ENCODE results near the gene CHIT1.

The CHIT1 gene

DNA sequence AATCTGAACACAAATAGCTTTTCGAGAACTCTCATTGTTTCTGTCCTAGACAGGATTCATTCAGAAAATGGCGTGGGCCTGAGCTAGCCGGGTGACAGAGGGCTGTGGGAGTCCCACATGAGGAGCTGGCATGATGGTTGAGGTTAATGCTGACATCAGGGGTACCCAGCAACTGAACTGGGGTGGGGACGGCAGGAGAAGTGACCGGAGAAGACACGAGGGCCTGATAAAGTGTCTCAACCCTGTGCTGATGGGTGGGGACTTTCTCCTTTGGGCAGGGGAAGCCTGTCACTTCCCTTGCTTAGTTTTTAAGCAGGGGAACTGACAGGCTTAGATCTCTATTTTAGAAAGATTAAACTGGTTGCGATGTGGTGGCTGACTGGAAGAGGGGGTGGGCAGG lies 14.6 kb downstream of the CHIT1 start:
- no peak for DNase-seq

DNA sequence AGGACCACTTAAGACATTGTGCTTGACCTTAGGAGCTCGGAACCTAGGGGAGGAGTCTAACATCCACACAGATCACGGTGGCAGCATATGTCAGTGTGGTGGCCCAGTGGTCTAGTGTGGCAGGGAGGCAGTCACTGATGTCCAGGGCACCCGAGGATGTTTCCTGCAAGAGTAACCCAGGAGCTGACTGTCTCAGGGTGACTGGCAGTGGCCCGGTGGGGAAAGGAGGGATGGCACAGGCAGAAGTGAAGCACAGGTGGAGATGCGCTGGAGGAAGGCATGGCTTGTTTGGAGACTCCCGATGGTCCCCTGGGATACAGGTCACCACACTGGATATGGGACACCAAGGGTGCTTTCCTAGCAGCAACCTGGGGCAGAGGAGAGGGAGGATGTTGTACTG lies 16.3 kb downstream of the CHIT1 start:
- no peak for DNase-seq

DNA sequence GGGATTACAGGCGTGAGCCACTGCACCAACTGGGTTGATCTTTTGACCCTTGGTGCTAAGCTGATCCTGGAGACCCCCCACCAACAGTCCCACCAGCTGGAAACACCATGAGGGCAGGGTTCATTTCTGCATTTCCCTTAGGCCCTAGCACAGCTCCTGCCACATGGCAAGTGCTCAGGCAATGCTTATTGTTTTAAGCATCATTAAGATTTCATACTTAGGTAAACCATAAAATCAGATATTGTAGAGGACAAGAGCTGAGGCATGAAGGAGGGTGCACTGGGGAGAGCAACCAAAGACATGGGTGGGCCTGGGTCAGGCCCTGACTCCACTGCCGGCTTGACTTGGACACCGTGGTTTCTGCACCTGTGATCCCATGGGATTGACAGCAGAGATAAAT lies 17.7 kb downstream of the CHIT1 start:
- DNase-seq: no peak

DNA sequence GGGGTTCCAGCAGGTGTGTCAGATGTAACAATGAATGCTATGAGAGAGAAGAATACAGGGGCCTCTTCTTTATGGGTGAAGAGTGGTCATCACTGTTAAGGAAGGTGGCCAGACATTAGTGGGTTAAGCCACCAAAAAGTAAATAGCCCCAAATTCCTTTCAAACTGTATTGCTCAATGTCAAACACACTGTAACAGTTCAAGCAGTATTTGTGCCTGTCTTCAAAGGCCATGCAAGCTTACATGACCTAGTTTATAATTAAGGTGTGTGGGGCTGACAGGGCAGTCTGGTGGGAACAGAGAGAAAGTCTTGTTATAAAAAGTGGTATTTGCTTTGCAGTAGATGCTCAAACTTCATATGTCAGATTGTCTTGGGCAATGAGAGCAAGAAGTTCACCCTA lies 18.5 kb downstream of the CHIT1 start:
- DNase-seq: no peak

DNA sequence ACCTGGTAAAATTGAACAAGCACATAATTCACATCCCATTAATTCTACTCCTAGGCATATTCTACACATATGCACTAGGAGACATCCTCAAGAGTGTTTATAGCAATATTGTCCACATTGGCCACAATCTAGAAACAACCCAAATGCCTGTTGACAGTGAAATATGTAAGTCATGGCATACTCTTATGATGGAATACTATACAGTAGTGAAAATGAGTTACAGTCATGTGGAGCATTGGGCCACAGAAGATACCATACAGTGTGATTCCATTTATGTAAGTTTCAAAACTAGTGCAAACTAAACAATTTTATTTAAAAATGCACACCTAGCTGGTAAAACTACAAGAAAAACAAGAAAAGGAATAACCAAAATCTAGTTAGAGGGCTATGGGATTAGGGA lies 19.1 kb downstream of the CHIT1 start:
- DNase-seq: no peak

DNA sequence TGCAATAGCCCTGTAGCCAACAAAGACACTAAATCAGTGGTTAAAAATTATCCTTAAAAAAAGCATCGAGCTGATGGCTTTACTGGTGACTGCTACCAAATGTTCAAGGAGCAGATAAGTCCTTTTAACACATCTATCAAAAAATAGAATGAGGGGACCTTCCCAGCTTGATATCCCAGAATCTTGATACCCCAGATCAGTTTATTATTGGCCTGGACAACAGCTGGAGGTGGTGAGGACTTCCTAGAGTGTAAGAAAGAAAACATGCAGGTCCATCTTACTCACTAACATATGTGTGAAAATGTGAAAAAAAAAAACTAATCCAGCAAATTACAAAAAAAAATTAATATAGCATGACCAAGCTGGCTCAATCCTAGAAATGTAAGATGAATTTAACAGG lies 21.3 kb downstream of the CHIT1 start:
- no peak for DNase-seq

DNA sequence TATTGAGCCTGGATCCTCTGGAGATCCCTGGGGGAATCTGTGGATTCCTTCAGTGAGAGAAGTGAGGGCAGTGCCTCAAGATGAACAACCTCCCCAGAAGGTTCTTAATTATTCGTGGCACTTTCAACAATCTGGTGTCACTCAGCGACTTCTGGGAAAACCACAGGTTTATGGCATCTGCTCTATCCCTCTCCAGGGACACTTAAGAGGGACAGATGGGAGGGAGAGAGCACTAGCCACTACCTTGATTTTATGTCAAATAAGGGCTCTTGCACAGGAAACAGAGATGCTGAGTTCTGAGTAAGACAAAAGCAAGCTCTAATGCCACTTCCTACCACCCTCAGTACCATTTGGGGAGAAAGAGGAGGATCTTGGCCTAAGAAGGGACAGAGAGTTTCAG lies 21.7 kb downstream of the CHIT1 start:
- no peak for DNase-seq

GRCh38 chr1:203206129-203206687 lies 23.3 kb downstream of the CHIT1 start:
- no peak for DNase-seq

- DNase-seq: no peak
Measured at GRCh38 chr1:203204756-203205155, 24.7 kb downstream of the CHIT1 start.

- no peak for DNase-seq
Measured at GRCh38 chr1:203202431-203203245, 26.8 kb downstream of the CHIT1 start.

- DNase-seq: no peak
Measured at GRCh38 chr1:203201516-203202205, 27.8 kb downstream of the CHIT1 start.

GRCh38 chr1:203200916-203201315 lies 28.6 kb downstream of the CHIT1 start:
- no peak for DNase-seq

DNA sequence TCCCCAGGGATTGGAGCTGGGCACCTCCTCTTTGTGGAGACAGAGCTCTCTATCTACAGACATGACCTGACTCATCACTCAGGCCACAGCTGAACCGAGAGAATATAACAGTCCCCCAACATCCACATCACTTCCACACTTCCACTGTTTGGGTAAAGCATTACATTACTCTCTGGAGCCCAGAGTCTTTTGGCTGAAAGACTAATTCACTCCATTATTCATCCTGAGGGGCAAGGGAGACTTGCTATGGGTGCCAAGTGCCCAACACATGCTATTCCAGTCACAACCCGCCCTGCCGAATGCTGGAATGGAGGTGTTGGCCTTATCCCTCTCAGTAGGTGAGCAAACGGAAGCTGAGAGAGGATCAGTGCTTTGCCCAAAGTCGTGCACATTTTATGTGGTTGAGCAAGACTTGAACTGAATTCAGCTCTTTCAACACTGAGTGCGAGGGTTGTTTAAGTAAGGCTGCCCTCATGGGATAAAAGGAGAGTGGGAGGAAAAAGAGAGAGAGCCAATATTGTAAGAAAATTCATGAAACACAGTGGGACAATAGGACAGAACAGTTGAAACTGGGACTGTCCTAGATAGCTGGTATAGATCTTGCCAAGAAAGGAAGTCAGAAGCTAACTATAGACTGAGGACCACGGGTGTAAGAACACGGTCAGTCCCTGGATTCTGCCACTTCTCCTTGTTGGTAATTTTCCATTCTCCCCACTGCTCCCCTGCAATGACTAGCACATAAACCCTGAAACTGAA lies 29.5 kb downstream of the CHIT1 start:
- DNase-seq: no peak

DNA sequence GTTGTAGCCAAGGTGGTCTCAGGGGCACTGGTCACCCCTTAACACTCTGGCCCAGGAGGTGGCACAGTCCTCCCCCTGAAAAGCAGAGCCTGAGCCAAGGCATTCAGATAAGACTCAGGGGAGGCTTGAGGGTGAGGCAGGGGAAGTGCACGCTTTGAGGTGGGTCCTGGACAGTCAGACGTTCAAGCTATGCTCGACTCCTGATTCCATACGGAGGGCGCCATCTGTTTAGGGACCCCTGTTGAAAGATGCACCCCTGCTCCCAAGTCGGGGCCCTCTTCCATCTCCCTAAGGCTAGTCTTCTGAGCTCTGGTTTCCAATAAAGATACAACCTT lies 30.0 kb downstream of the CHIT1 start:
- no peak for DNase-seq

DNA sequence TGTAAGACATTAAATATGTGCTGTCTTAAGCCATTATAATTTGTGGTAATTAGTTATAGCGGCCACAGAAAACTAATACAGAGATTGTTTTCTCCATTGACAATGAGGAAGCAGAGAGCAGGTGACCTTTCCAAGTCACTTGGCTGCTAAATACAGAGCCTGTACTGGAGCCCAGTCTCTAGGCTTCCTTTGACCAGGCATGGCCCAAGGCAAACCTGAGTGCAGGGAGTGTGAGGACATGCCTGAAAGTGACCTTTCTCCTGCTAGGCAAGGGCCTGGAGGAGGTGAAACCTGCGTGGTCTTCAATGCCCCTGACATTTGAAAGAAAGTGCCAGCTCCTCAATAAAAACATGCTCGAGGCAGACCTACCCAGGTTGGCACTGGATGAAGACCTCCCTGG lies 30.5 kb downstream of the CHIT1 start:
- no peak for DNase-seq

DNA sequence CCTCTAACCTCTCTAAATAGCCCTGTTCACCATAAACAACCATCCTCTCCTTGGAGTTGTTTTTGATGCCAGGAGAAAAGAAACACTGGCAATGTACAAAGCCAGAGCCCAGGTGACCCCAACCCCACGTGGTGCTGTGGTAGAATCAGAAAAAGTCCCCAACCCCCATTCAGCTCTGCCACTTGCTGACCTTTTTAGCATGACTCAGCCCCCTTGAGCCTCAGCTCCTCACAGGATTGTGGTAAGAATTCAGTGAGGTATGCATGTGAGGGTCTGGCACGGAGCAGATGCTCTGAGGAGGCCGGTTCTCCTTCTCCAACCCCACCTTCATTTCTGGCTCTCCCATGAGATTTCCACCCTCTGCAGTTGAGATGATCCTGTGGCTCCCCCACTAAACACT lies 31.8 kb downstream of the CHIT1 start:
- no peak for DNase-seq

GRCh38 chr1:203196371-203196770 lies 33.1 kb downstream of the CHIT1 start:
- DNase-seq: no peak

GRCh38 chr1:203190949-203191348 lies 38.5 kb downstream of the CHIT1 start:
- DNase-seq: no peak

DNA sequence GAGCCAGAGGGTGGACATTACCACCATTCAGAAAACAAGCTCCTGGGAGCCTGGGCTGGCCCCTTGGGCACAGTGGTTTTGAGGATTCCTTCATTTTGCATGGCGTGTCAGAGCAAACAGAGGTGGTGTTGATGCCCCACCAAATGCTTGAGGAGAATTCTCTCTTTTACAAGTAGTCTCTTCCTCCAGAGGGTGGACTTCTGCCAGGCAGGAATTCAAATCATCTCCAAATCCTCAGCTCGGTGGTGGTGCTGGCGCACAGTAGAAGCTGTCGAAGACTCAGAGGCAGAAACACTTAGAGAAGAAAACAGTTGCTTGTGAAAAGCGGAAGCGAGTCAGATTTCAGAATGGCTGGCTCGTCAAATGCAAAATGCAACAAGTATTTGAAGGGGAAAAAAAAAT lies 39.5 kb downstream of the CHIT1 start:
- DNase-seq: no peak

- DNase-seq: no peak
Measured at GRCh38 chr1:203188686-203189232, 40.7 kb downstream of the CHIT1 start.

DNA sequence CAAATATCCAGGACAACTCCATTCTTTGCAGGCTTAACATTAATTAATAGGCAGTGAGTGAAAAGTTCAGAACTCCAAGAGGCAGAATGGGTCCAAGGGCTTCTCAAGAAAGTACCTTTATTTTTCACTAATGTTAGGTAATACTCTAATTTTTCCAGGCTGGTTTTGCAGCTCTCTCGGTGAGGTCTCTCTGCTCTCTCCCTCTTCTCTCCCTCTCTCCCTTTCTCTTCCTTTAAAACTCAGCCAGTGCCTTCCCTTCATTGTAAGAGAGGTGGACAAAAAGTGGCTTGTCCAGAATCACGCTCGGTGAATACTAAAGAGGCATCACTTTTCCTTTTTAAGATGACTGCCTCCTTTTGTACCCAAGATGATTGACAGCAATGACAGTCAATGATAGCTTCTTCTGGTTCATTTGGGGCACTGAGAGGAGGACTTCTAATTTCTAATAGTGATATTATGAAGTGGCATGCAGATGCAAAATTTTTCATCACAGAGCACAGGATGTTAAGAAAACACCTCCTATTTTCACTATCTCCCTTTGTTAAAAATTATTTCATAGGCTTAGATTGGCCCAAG lies 41.7 kb downstream of the CHIT1 start:
- DNase-seq: no peak

DNA sequence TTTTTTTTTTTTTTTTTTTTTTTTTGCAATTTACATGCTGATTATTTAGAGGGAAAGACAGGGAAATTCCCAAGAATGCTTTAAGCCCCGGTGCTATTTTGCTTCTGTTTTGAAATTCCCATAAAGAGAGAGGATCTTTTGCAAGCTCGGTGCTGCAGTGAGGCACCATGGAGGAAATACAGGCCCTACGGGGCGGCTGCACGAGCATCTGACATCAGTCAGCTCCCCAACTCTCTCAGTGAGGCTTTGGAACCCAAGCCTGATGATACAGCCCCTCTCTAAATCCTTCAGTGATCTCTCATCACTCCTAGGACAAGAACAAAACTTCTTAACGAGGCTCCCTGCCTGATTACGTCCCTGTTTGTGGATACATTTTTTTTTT lies 42.2 kb downstream of the CHIT1 start:
- DNase-seq: no peak

Measured in activated T-cell treated with anti-CD3 and anti-CD28 coated beads, Interleukin-2, amount 50 U/mL, for 1 hour (primary cell).